WTC11 (cell line): ENCODE results near the gene OAT.

ENCODE experiments used
- ELF4 ChIP-seq: sonication (generic); formaldehyde crosslinking; IDR thresholded peaks from 2 replicates; pipeline ENCODE4 v1.8.1; 2022; ENCODE audit warnings: low read depth, mild to moderate bottlenecking, moderate library complexity, missing genetic modification reagents
- PRRX2 ChIP-seq: fragments of 250-450 bp; sonication (Bioruptor Pico); IDR thresholded peaks from 2 replicates; pipeline ENCODE4 v1.8.0; 2021; ENCODE audit warnings: mild to moderate bottlenecking
- ZNF263 ChIP-seq: sonication (generic); formaldehyde crosslinking; IDR thresholded peaks from 2 replicates; pipeline ENCODE4 v1.8.1; 2022; ENCODE audit warnings: low read depth, mild to moderate bottlenecking, moderate library complexity, missing genetic modification reagents
- ZNF671 ChIP-seq: fragments of 250-450 bp; sonication (Bioruptor Pico); IDR thresholded peaks from 2 replicates; pipeline ENCODE4 v1.8.0; 2021; ENCODE audit warnings: mild to moderate bottlenecking
- TF ChIP-seq, protein P1 (sequence below): sonication (generic); formaldehyde crosslinking; IDR thresholded peaks from 2 replicates; pipeline ENCODE4 v1.8.0; 2022; ENCODE audit warnings: mild to moderate bottlenecking, missing genetic modification reagents
- TF ChIP-seq, protein P2 (sequence below): fragments of 200-600 bp; IDR thresholded peaks from 2 replicates; pipeline ENCODE4 v1.8.0; 2022; ENCODE audit warnings: antibody characterized with exemption
- TF ChIP-seq, protein P3 (sequence below): fragments of 250-450 bp; sonication (Bioruptor Pico); IDR thresholded peaks from 2 replicates; pipeline ENCODE4 v2.1.2; 2022; ENCODE audit warnings: mild to moderate bottlenecking, moderate library complexity
- TF ChIP-seq, protein P4 (sequence below): sonication (generic); formaldehyde crosslinking; IDR thresholded peaks from 2 replicates; pipeline ENCODE4 v1.8.0; 2022; ENCODE audit warnings: missing genetic modification reagents

DNA sequence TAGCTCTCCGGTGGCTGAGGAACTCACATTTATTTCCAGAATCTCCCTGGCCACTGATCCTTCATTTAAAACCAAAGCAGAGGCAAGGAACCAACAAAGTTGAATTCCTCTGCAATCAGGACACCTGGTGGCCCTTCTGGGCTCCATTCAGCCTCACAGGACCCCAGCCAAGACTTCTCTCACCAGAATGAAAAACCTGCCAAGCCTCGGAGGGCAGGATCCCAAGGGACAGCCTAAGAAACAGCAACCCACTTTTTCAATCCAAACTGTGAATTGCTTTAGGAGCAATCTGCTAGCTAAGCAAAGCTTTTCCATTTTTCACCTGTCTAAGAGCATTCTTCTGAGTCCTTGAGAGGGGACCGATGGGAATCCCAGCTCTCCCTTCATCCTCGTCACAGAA lies 34.6 kb downstream of the OAT start:
- TF ChIP-seq, protein P1, sequence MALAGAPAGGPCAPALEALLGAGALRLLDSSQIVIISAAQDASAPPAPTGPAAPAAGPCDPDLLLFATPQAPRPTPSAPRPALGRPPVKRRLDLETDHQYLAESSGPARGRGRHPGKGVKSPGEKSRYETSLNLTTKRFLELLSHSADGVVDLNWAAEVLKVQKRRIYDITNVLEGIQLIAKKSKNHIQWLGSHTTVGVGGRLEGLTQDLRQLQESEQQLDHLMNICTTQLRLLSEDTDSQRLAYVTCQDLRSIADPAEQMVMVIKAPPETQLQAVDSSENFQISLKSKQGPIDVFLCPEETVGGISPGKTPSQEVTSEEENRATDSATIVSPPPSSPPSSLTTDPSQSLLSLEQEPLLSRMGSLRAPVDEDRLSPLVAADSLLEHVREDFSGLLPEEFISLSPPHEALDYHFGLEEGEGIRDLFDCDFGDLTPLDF (CRISPR knock-in tag): no peak
- TF ChIP-seq, protein P2, sequence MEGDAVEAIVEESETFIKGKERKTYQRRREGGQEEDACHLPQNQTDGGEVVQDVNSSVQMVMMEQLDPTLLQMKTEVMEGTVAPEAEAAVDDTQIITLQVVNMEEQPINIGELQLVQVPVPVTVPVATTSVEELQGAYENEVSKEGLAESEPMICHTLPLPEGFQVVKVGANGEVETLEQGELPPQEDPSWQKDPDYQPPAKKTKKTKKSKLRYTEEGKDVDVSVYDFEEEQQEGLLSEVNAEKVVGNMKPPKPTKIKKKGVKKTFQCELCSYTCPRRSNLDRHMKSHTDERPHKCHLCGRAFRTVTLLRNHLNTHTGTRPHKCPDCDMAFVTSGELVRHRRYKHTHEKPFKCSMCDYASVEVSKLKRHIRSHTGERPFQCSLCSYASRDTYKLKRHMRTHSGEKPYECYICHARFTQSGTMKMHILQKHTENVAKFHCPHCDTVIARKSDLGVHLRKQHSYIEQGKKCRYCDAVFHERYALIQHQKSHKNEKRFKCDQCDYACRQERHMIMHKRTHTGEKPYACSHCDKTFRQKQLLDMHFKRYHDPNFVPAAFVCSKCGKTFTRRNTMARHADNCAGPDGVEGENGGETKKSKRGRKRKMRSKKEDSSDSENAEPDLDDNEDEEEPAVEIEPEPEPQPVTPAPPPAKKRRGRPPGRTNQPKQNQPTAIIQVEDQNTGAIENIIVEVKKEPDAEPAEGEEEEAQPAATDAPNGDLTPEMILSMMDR: no peak
- TF ChIP-seq ELF4 (CRISPR knock-in tag) (no peak), ZNF671 (CRISPR knock-in tag) (no peak), ZNF263 (CRISPR knock-in tag) (no peak), PRRX2 (CRISPR knock-in tag) (no peak)
- TF ChIP-seq, protein P3, sequence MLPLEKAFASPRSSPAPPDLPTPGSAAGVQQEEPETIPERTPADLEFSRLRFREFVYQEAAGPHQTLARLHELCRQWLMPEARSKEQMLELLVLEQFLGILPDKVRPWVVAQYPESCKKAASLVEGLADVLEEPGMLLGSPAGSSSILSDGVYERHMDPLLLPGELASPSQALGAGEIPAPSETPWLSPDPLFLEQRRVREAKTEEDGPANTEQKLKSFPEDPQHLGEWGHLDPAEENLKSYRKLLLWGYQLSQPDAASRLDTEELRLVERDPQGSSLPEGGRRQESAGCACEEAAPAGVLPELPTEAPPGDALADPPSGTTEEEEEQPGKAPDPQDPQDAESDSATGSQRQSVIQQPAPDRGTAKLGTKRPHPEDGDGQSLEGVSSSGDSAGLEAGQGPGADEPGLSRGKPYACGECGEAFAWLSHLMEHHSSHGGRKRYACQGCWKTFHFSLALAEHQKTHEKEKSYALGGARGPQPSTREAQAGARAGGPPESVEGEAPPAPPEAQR (CRISPR knock-in tag): no peak
- TF ChIP-seq, protein P4, sequence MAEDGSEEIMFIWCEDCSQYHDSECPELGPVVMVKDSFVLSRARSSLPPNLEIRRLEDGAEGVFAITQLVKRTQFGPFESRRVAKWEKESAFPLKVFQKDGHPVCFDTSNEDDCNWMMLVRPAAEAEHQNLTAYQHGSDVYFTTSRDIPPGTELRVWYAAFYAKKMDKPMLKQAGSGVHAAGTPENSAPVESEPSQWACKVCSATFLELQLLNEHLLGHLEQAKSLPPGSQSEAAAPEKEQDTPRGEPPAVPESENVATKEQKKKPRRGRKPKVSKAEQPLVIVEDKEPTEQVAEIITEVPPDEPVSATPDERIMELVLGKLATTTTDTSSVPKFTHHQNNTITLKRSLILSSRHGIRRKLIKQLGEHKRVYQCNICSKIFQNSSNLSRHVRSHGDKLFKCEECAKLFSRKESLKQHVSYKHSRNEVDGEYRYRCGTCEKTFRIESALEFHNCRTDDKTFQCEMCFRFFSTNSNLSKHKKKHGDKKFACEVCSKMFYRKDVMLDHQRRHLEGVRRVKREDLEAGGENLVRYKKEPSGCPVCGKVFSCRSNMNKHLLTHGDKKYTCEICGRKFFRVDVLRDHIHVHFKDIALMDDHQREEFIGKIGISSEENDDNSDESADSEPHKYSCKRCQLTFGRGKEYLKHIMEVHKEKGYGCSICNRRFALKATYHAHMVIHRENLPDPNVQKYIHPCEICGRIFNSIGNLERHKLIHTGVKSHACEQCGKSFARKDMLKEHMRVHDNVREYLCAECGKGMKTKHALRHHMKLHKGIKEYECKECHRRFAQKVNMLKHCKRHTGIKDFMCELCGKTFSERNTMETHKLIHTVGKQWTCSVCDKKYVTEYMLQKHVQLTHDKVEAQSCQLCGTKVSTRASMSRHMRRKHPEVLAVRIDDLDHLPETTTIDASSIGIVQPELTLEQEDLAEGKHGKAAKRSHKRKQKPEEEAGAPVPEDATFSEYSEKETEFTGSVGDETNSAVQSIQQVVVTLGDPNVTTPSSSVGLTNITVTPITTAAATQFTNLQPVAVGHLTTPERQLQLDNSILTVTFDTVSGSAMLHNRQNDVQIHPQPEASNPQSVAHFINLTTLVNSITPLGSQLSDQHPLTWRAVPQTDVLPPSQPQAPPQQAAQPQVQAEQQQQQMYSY (CRISPR knock-in tag): no peak
